ENCODE measurements around the gene GSTM3.
"Not testable (repeated sequence)": the region's sequence is repeated elsewhere in the genome, so short reads cannot be mapped to it uniquely, and the experiment has no call there.

Gene GSTM3

GRCh38 chr1:109697066-109697465 is 43.8 kb downstream of the GSTM3 start:
- no peak for DNase-seq (ENCODE audit: low read depth)

GRCh38 chr1:109695138-109695537 is 45.7 kb downstream of the GSTM3 start:
- not testable (repeated sequence) for DNase-seq (ENCODE audit: low read depth)

- not testable (repeated sequence) for DNase-seq (ENCODE audit: low read depth)
Measured at GRCh38 chr1:109694400-109694799, 46.4 kb downstream of the GSTM3 start.

- no peak for DNase-seq (ENCODE audit: low read depth)
Measured at GRCh38 chr1:109691759-109692158, 49.1 kb downstream of the GSTM3 start.

GRCh38 chr1:109689844-109690405 is 50.9 kb downstream of the GSTM3 start:
- DNase-seq (ENCODE audit: low read depth) = no peak

- DNase-seq (ENCODE audit: low read depth) = no peak
Measured at GRCh38 chr1:109687641-109688499, 53.0 kb downstream of the GSTM3 start, which contains the start of gene GSTM1. TSS of gene GSTM1 (plus strand) at chr1:109687817. CDS start at chr1:109687874, 57 bp downstream.

GRCh38 chr1:109687109-109687508 is 53.7 kb downstream of the GSTM3 start:
- DNase-seq (ENCODE audit: low read depth) = not testable (repeated sequence)

- not testable (repeated sequence) for DNase-seq (ENCODE audit: low read depth)
Measured at GRCh38 chr1:109685890-109686289, 54.9 kb downstream of the GSTM3 start.

- not testable (repeated sequence) for DNase-seq (ENCODE audit: low read depth)
Measured at GRCh38 chr1:109685399-109685798, 55.4 kb downstream of the GSTM3 start.

GRCh38 chr1:109684777-109685176 is 56.1 kb downstream of the GSTM3 start:
- DNase-seq (ENCODE audit: low read depth) = not testable (repeated sequence)

Data from activated T-cell treated with anti-CD3 and anti-CD28 coated beads for 24 hours (primary cell).